ENCODE data around the gene NPAS3.

NPAS3 gene

GRCh38 chr14:33709711-33710110, 771.0 kb downstream of the NPAS3 start:
- H3K9me2 ChIP-seq (replicated peaks; ENCODE audit: insufficient read depth, low read length): no peaks in the 10 kb centered on the region
- TF ChIP-seq CTCF (IDR thresholded peaks at IDR 0.05; ENCODE audit: low read length): no peak
- no peak for TF ChIP-seq EZH2 (optimal IDR thresholded peaks at IDR 0.05; ENCODE audit: low read depth, low read length)
- TF ChIP-seq EZH2phosphoT487 (IDR thresholded peaks at IDR 0.05; ENCODE audit: low read length): no peak
- DNase-seq: no peak
- H3K4me3 ChIP-seq (ENCODE audit: low read length): no peak overlapping the region
- H4K20me1 ChIP-seq (ENCODE audit: insufficient read depth, low read length): no peaks in the 10 kb centered on the region
- no peaks in the 10 kb centered on the region for H3K36me3 ChIP-seq (replicated peaks; ENCODE audit: insufficient read depth, low read length)
- H3K79me2 ChIP-seq (ENCODE audit: low read length): no peaks in the 10 kb centered on the region
- H3K4me2 ChIP-seq (ENCODE audit: low read depth, low read length): no peak overlapping the region
- H3K4me1 ChIP-seq (ENCODE audit: low read length): no peaks in the 10 kb centered on the region
- H3F3A ChIP-seq (ENCODE audit: insufficient read depth, low read length): no peaks in the 10 kb centered on the region
- no peak overlapping the region for H2AFZ ChIP-seq (ENCODE audit: low read length)
- no peak overlapping the region for H3K27ac ChIP-seq (ENCODE audit: low read length)
- H3K27me3 ChIP-seq (replicated peaks; ENCODE audit: insufficient read depth, low read length): no peaks in the 10 kb centered on the region
- no peaks in the 10 kb centered on the region for H3K9me3 ChIP-seq (replicated peaks; ENCODE audit: insufficient read depth, low read length)
- no peak overlapping the region for H3K9ac ChIP-seq (ENCODE audit: low read length)

- H3K9me3 ChIP-seq (replicated peaks; ENCODE audit: insufficient read depth, low read length): no peaks in the 10 kb centered on the region
- no peak for DNase-seq
- H3K4me2 ChIP-seq (ENCODE audit: low read depth, low read length): no peak overlapping the region
- H3K27me3 ChIP-seq (replicated peaks; ENCODE audit: insufficient read depth, low read length): no peaks in the 10 kb centered on the region
- H3K27ac ChIP-seq (ENCODE audit: low read length): no peak overlapping the region
- H3F3A ChIP-seq (ENCODE audit: insufficient read depth, low read length): no peaks in the 10 kb centered on the region
- no peak overlapping the region for H3K9ac ChIP-seq (ENCODE audit: low read length)
- no peaks in the 10 kb centered on the region for H3K4me1 ChIP-seq (ENCODE audit: low read length)
- H3K36me3 ChIP-seq (replicated peaks; ENCODE audit: insufficient read depth, low read length): no peaks in the 10 kb centered on the region
- no peak overlapping the region for H3K4me3 ChIP-seq (ENCODE audit: low read length)
- H4K20me1 ChIP-seq (ENCODE audit: insufficient read depth, low read length): no peaks in the 10 kb centered on the region
- no peaks in the 10 kb centered on the region for H3K79me2 ChIP-seq (ENCODE audit: low read length)
- no peaks in the 10 kb centered on the region for H3K9me2 ChIP-seq (replicated peaks; ENCODE audit: insufficient read depth, low read length)
- H2AFZ ChIP-seq (ENCODE audit: low read length): no peak overlapping the region
- TF ChIP-seq CTCF (IDR thresholded peaks at IDR 0.05; ENCODE audit: low read length) (no peak), EZH2 (optimal IDR thresholded peaks at IDR 0.05; ENCODE audit: low read depth, low read length) (no peak), EZH2phosphoT487 (IDR thresholded peaks at IDR 0.05; ENCODE audit: low read length) (no peak)
Measured at GRCh38 chr14:33710273-33710672, 771.6 kb downstream of the NPAS3 start.

- TF ChIP-seq EZH2phosphoT487 (IDR thresholded peaks at IDR 0.05; ENCODE audit: low read length) (no peak), EZH2 (optimal IDR thresholded peaks at IDR 0.05; ENCODE audit: low read depth, low read length) (no peak), CTCF (IDR thresholded peaks at IDR 0.05; ENCODE audit: low read length) (no peak)
- Histone ChIP-seq H4K20me1 (ENCODE audit: insufficient read depth, low read length) (no peaks in the 10 kb centered on the region), H3K27ac (ENCODE audit: low read length) (no peak overlapping the region), H3K4me2 (ENCODE audit: low read depth, low read length) (no peak overlapping the region), H3K9ac (ENCODE audit: low read length) (no peak overlapping the region), H3K4me3 (ENCODE audit: low read length) (no peak overlapping the region), H3F3A (ENCODE audit: insufficient read depth, low read length) (no peaks in the 10 kb centered on the region), H3K9me3 (replicated peaks; ENCODE audit: insufficient read depth, low read length) (no peaks in the 10 kb centered on the region), H3K4me1 (ENCODE audit: low read length) (no peaks in the 10 kb centered on the region), H3K36me3 (replicated peaks; ENCODE audit: insufficient read depth, low read length) (no peaks in the 10 kb centered on the region), H3K79me2 (ENCODE audit: low read length) (no peaks in the 10 kb centered on the region), H3K9me2 (replicated peaks; ENCODE audit: insufficient read depth, low read length) (no peaks in the 10 kb centered on the region), H2AFZ (ENCODE audit: low read length) (no peak overlapping the region), H3K27me3 (replicated peaks; ENCODE audit: insufficient read depth, low read length) (no peaks in the 10 kb centered on the region)
- DNase-seq: no peak
Measured at GRCh38 chr14:33711194-33711593, 772.5 kb downstream of the NPAS3 start.
